Fibroblast of skin of scalp (primary cell): ENCODE results near the gene FAR2.
"Not testable (repeated sequence)": the region's sequence is repeated elsewhere in the genome, so short reads cannot be mapped to it uniquely, and the experiment has no call there.

Source experiments
- DNase-seq: peaks from one replicate; pipeline ENCODE4 v3.0.0-alpha.2; 2013

The FAR2 gene

DNA sequence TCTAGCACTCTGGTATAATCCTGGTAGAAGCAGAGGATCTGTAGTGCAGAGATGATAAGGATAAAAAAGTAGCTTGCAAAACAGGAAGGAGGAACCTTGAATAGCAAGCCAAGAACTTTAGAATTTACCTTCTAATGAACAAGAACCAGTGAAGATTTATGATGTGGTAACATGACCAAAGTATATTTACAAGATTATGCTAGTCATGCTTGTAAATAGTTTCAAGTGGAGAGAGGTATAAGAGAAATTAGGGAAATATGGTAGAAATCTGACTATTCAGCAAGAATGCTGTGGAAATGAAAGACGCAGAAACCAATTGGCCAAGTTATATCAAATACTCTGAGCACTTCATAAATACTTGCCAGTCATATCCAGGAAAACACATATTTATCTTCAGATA is 184.1 kb downstream of the FAR2 start:
- no peak for DNase-seq

DNA sequence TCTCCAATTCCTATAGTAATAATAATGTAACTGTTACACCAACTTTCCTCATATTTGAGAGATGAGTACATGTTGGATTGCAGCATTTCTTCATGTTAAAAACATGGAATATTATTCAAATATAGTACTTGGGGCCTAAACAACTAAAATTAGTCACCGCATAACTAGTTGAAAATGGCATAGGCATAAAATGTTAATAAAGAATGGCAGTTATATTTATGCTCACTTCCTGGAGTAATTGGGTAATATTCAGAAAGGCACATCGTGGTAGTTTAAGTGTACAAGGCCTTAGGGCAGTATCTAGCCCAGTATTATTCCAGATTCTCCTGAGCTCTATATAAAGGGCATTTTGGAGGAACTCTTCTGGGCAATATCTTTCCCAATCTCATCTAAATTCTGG is 185.9 kb downstream of the FAR2 start:
- peak; percentile 42 for DNase-seq

DNA sequence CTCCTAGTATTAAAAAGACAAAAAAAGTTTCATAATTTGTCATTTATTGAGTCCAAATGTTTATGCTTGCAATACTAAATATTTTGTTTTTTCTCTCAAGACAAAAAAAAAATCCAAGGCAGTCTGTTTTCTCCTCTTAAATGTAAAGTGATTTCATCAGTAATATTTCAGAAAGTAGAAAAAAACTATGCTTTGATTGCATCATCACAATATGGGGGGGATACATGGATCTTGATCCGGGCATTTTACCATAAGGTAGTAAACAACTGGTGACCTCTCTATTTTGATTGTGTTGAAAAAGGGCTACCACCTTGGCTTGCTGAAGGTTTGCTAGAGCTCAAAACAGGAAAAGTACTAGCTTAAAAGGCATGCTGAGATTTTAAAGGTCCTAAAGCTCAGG is 188.2 kb downstream of the FAR2 start:
- no peak for DNase-seq

DNA sequence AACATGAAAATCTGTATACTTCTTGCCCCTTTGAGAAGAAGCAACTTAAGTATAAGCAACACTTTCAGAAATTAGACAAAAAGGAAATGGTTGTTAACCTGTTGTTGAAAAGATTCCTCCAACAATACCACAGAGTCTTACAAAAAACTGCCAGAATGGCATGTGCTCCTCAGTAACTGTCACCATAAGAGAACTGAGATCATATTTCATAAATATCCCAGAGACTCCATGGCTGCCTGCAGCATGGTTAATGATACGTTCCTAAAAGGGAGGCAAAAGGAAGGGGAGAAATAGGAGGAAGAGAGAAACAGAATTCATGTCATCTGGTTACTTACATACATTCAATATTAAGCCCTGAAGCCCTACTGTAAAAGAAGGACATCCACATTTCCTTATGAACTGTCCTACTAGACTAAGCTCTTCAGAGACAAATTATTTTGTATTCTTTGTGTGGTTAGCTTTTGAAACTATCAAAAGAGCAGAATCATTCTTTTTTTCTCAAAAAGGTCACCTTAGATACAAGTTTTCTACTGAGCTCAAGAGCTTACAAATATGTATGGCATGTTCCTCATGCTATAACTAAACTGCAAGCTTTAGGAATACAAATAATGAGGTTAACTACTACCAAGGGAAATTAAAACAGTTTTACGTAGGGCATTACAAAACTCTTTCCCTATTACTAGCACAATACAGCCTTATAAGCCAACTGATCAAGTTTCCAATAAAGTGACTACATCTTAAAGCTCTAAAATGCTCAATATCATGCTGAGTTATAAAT is 194.1 kb downstream of the FAR2 start:
- no peak for DNase-seq

DNA sequence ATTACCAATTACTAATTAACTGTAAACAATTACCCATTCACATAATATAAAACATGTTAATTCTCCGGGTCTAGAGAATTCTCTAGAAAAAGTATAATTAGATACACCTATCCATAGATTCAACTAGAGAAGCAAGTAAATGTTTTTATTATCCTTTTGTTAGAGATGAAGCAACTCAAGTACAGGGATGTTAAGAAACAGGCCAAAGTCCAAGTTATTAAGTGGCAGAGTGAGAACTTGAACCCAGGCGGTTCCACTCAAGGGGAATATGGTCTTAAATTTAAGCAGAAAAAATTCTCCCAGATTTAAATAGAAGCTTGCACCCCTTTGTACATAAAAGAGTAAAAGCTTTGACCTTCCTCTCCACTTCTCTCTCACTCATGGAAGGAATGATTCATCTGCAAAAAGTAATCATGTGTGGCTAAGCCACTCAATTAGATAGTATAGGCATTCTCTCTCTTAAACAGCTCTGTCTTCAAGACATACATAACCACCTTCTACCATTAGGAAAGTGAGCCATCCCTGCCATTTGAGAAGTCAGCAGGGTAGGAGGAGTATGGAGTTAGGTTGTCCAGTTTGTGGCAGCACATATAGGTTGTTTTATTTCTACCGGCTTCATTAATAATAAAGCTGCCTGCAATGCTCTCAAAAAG is 197.8 kb downstream of the FAR2 start:
- DNase-seq = no peak

DNA sequence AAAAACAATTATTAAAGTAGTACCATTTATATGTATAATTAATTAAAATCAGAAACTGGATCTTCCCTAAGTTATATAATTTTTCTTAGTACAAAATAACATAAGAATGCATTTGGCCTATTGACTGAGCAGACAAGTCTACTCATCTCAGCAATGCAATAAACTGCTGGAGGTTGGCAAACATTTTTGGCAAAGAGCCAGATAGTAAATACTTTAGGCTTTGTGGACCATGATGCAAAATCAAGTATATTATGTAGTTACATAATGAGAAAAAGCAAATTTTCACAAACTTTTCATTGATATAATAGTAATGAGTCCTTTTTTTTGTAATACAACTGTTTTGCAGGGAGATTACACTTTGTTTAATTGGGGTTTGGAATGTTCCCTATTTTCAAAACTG is 201.0 kb downstream of the FAR2 start:
- DNase-seq = peak; percentile 49

DNA sequence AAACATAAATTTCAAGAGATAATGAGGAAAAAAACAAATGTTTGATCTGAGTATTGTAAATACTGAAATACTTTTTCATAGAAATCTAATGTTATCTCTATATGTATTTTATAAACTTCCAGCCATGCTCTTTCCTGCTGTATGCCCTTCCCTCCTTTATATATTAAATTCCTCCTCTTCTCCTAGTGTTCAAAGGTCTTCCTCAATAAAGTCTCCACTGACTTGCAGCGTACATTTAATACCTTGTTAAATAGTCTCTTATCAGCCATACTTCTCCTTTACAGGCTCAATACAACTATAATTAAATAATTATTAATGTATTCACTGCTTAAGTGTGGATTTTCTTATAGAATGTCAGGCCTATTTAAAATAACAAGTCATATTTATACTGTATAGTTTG is 205.9 kb downstream of the FAR2 start:
- DNase-seq = no peak

DNA sequence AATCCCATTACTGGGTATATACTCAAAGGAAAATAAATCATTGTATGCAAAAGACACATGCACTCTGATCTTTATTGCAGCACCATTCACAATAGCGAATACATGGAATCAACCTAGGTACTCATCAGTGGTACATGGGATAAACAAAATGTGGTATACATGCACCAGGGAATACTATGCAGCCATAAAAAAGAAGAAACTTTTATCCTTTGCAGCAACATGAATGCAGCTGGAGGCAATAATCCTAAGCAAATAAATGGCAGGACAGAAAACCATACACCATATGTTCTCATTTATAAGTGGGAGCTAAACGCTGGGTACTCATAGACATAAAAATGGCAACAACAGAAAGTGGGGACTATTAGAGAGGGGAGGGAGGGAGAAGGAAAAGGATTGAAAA is 216.0 kb downstream of the FAR2 start:
- DNase-seq = no peak

DNA sequence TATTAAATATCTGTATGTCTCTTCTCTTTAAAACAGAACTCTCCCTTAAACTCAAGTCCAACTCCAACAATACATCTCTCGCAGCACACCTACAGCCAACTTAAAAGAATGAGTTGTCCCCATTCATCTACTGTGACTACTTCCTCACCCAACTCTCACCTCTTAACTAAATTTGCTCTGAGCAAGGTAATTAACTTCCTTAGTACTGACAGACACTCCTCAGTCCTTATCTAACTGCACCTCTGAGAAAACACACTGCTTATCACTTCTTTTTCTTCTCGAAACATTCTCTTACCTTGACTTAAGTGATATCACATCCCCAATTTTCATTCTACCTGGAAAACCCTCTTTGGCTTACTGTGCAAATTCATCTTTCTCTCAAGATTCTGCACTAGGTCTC is 224.9 kb downstream of the FAR2 start:
- DNase-seq = no peak

DNA sequence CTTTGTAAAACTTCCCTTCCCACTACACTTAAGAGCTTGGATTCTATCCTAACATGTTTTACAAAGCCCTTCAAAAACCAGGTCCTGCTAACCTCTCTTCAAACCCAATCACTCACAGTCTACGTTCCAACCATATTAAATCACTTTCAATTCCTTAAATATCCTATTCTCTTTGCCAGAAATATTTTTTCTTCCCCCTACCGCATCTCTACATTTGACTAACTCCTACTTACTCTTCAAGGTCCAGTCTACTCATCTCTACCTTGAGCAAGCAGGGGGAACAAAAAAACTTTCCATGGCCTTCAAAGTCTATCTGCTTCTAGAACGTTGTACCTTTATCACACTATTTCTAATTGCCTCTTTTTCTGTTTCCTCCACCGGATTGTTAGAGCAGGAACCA is 225.8 kb downstream of the FAR2 start:
- DNase-seq = no peak

DNA sequence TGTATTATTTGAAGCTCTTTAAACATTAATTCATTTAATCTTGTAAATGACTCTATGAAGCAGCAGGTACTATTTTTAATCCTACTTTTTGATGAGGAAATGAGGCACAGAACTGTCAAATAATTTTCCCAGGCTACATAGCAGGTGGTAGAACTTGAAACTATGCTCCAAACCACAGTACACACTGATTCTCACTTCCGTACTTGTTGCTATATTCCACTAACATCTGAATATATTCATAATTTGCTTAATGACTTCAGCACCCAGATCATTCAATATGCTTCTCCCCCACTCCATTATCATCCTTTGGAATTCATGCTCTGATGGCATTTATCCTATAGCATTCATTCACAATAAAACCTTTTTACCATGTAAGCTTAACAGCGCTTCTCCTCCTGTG is 227.0 kb downstream of the FAR2 start:
- DNase-seq = no peak

DNA sequence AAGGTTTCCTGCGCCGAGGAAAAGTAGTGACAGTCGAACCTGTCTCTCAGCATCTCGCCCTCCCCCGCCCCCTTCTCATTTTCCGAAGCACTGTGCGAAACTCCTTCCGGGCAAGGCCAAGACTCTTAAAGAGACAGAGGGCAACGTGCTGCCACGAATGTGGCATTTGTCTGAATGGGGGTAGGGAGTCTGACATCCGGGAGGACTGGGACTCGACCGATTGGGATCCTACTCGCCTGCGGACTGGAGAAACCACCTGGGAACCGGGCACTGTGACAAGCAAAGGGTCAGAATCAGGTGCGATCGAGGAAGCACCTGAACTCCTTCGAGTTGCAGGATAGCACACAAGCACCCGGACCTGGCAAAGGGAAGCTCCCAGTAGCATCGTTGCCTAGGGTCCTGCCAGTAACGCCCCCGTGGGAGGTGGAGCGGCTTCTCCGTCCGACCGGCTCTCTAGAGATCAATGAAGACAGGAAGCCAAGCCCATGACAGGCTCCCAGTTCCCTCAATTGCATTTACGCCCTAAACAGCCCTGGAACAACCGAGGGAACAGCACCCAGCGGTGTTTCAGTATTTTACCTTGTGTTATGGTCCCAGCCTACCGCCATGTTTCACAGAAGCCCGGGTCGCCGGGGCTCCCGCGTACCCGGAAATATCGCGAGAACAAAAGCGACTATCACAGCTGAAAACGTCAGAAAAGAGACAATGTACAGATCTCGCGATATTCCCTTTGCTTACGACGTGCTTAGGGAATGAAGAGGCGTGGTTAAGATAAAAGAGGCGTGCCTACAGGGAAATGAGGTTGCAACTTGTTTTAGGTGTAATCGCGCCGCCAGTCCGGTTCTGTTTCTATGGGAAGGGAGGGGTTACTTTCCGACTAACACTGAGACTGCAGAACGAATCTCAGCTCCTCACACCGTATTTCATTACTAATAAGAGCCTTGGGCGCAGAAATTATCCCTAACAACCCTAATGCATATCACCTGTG is 231.8 kb downstream of the FAR2 start, which contains the start of gene ERGIC2:
Gene ERGIC2, minus strand, starts transcription at position 637 of the 988 bp plus-strand sequence. CDS start 9,539 bp downstream, outside the sequence.
- DNase-seq = peak; percentile 98

DNA sequence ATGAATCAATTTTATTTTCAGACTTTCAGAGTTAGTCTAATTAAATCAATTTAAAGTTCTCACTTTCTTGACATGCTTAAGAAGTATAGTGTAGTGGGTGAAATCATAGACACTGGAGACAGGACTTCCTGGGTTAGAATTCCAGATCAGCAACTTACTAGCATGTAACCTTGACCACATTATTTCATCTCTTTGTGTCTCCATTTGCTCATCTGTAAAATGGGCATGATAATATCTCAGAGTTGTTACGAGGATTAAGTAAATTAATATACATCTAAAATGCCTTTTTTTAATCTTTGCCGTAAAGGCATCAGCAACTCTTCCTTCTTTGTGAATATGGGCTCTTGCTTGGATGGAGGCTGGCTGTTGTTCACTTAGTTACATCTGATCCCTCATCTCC is 233.2 kb downstream of the FAR2 start:
- DNase-seq = no peak

DNA sequence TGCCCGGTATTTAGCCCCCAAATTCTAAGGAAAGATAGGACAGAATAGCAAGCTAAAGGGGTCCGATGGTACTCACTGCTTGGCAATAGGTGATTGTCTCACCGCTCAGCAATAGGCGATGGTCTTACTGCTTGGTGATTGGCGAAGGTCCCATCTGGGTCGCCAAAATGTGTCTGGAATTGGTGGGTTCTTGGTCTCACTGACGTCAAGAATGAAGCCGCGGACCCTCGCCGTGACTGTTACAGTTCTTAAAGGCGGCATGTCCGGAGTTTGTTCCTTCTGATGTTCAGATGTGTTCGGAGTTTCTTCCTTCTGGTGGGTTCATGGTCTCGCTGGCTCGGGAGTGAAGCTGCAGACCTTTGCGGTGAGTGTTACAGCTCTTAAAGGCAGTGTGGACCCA is 236.1 kb downstream of the FAR2 start:
- DNase-seq = not testable (repeated sequence)
